ENCODE results near the gene BASP1. TPM values are rescaled to one million over a fixed set of nuclear protein-coding genes. Genes with fewer than 3 reads are reported as not detected.
"Not testable (repeated sequence)": the region's sequence is repeated elsewhere in the genome, so short reads cannot be mapped to it uniquely, and the experiment has no call there.

BASP1 gene
- total and polyA plus RNA-seq, 2 donors from 2014 or later: 5.1 to 12.5 TPM

- no peaks in the 10 kb centered on the region for H3K36me3 ChIP-seq (ENCODE audit: control insufficient read depth in 2 of 3, insufficient read depth in 3 of 3, low read length in 3 of 3)
- no peak overlapping the region for H3K27ac ChIP-seq (ENCODE audit: low read depth in 2 of 2, low read length in 2 of 2)
- no peaks in the 10 kb centered on the region for H3K4me1 ChIP-seq (ENCODE audit: control insufficient read depth in 2 of 3, insufficient read depth in 2 of 3, low read depth in 1 of 3, low read length in 3 of 3)
- TF ChIP-seq CTCF (IDR thresholded peaks at IDR 0.05; ENCODE audit: borderline replicate concordance, extremely low read depth, insufficient read depth): no peak
- no peak overlapping the region for H3K4me3 ChIP-seq (ENCODE audit: low read length in 3 of 3)
- DNase-seq: no peak
- intact Hi-C loops (cut with DNase I): no loop called here
- no peaks in the 10 kb centered on the region for H3K9me3 ChIP-seq (ENCODE audit: control insufficient read depth in 2 of 3, insufficient read depth in 1 of 3, low read length in 3 of 3)
- no peak overlapping the region for H3K9ac ChIP-seq (ENCODE audit: low read length in 3 of 3)
- no peak for FAIRE-seq
- no peaks in the 10 kb centered on the region for H3K27me3 ChIP-seq (ENCODE audit: control insufficient read depth, insufficient read depth, low read length)
Observed at GRCh38 chr5:17314907-17315471, 97.6 kb downstream of the BASP1 start.

DNA sequence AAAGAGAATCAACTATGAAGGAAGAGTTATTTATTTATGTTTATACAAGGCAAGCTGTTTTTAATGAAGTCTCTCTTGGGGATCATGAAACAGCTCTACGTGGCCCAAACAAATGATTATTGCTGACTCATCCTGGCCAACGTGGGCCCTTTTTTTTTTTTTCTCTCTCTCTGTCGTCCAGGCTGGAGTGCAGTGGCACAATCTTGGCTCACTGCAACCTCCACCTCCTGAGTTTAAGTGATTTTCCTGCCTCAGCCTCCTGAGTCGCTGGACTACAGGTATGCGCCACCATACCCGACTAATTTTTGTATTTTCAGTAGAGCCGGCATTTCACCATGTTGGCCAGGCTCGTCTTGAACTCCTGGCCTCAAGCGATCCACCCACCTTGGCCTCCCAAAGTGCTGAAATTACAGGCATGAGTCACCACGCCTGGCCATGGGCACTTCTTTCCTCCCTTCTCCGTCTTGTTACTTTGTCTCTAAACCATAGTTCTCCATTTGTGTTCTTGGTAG is 98.3 kb downstream of the BASP1 start:
- H3K36me3 ChIP-seq (ENCODE audit: control insufficient read depth in 2 of 3, insufficient read depth in 3 of 3, low read length in 3 of 3): no peaks in the 10 kb centered on the region
- H3K4me1 ChIP-seq (ENCODE audit: control insufficient read depth in 2 of 3, insufficient read depth in 2 of 3, low read depth in 1 of 3, low read length in 3 of 3): no peaks in the 10 kb centered on the region
- no peaks in the 10 kb centered on the region for H3K27me3 ChIP-seq (ENCODE audit: control insufficient read depth, insufficient read depth, low read length)
- H3K9me3 ChIP-seq (ENCODE audit: control insufficient read depth in 2 of 3, insufficient read depth in 1 of 3, low read length in 3 of 3): no peaks in the 10 kb centered on the region
- FAIRE-seq (no peak), DNase-seq (no peak)
- no peak overlapping the region for H3K27ac ChIP-seq (ENCODE audit: low read depth in 2 of 2, low read length in 2 of 2)
- no peak overlapping the region for H3K4me3 ChIP-seq (ENCODE audit: low read length in 3 of 3)
- intact Hi-C loops (cut with DNase I): no loop called here
- H3K9ac ChIP-seq (ENCODE audit: low read length in 3 of 3): no peak overlapping the region
- no peak for TF ChIP-seq CTCF (IDR thresholded peaks at IDR 0.05; ENCODE audit: borderline replicate concordance, extremely low read depth, insufficient read depth)

DNA sequence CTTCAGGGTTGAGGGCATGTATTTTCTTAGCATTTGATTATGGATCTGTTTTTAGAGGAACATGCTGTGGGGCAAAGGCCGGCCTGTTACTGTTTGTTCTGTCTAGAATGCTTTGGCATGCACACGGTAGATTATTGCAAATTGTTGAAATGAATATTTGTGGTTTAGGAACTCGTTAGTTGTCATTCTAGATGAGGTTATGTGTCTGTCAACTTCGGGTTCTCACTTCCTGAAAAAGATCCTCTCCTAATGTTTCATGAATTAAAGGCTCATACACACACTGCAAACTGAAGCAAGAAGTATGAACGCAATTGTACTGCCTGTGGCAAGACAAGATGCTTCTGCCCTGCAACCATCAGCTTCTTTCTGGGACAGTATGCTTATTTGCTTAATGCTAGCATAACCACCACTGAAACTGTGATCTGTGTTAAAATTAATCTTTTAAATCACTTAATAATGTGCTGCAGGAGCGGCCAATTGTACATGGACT is 99.6 kb downstream of the BASP1 start:
- no peak overlapping the region for H3K4me3 ChIP-seq (ENCODE audit: low read length in 3 of 3)
- H3K9ac ChIP-seq (ENCODE audit: low read length in 3 of 3): no peak overlapping the region
- H3K27ac ChIP-seq (ENCODE audit: low read depth in 2 of 2, low read length in 2 of 2): no peak overlapping the region
- H3K4me1 ChIP-seq (ENCODE audit: control insufficient read depth in 2 of 3, insufficient read depth in 2 of 3, low read depth in 1 of 3, low read length in 3 of 3): no peaks in the 10 kb centered on the region
- no peak for TF ChIP-seq CTCF (IDR thresholded peaks at IDR 0.05; ENCODE audit: borderline replicate concordance, extremely low read depth, insufficient read depth)
- intact Hi-C loops (cut with DNase I): no loop called here
- FAIRE-seq (no peak), DNase-seq (no peak)
- no peaks in the 10 kb centered on the region for H3K27me3 ChIP-seq (ENCODE audit: control insufficient read depth, insufficient read depth, low read length)
- H3K36me3 ChIP-seq (ENCODE audit: control insufficient read depth in 2 of 3, insufficient read depth in 3 of 3, low read length in 3 of 3): no peaks in the 10 kb centered on the region
- H3K9me3 ChIP-seq (ENCODE audit: control insufficient read depth in 2 of 3, insufficient read depth in 1 of 3, low read length in 3 of 3): no peaks in the 10 kb centered on the region

- Histone ChIP-seq H3K27ac (ENCODE audit: low read depth in 2 of 2, low read length in 2 of 2) (no peak overlapping the region), H3K9me3 (ENCODE audit: control insufficient read depth in 2 of 3, insufficient read depth in 1 of 3, low read length in 3 of 3) (no peaks in the 10 kb centered on the region), H3K4me1 (ENCODE audit: control insufficient read depth in 2 of 3, insufficient read depth in 2 of 3, low read depth in 1 of 3, low read length in 3 of 3) (no peaks in the 10 kb centered on the region), H3K36me3 (ENCODE audit: control insufficient read depth in 2 of 3, insufficient read depth in 3 of 3, low read length in 3 of 3) (no peaks in the 10 kb centered on the region), H3K4me3 (ENCODE audit: low read length in 3 of 3) (no peak overlapping the region), H3K27me3 (ENCODE audit: control insufficient read depth, insufficient read depth, low read length) (no peaks in the 10 kb centered on the region), H3K9ac (ENCODE audit: low read length in 3 of 3) (no peak overlapping the region)
- FAIRE-seq (no peak), DNase-seq (no peak)
- TF ChIP-seq CTCF (IDR thresholded peaks at IDR 0.05; ENCODE audit: borderline replicate concordance, extremely low read depth, insufficient read depth): no peak
- intact Hi-C loops (cut with DNase I): no loop called here
Observed at GRCh38 chr5:17317473-17317872, 100.0 kb downstream of the BASP1 start.

- H3K9ac ChIP-seq (ENCODE audit: low read length in 3 of 3); H3K4me3 ChIP-seq (ENCODE audit: low read length in 3 of 3); H3K27ac ChIP-seq (ENCODE audit: low read depth in 2 of 2, low read length in 2 of 2); intact Hi-C loops (cut with DNase I); DNase-seq; H3K4me1 ChIP-seq (ENCODE audit: control insufficient read depth in 2 of 3, insufficient read depth in 2 of 3, low read depth in 1 of 3, low read length in 3 of 3); H3K36me3 ChIP-seq (ENCODE audit: control insufficient read depth in 2 of 3, insufficient read depth in 3 of 3, low read length in 3 of 3); FAIRE-seq; H3K27me3 ChIP-seq (ENCODE audit: control insufficient read depth, insufficient read depth, low read length); H3K9me3 ChIP-seq (ENCODE audit: control insufficient read depth in 2 of 3, insufficient read depth in 1 of 3, low read length in 3 of 3): not testable (repeated sequence)
Observed at GRCh38 chr5:17319095-17319494, 101.7 kb downstream of the BASP1 start.

Data from kidney (tissue), 14 donors.